NCI-H187 treated with DMSO at 0.1 percent for 48 hours (cell line): ENCODE data around the gene TPSB2.
"Not testable (repeated sequence)": the region's sequence is repeated elsewhere in the genome, so short reads cannot be mapped to it uniquely, and the experiment has no call there.

Experiments used
- DNase-seq: peaks from one replicate; lab custom pipeline; 2025; lab: John Stamatoyannopoulos, UW

TPSB2 gene

DNA sequence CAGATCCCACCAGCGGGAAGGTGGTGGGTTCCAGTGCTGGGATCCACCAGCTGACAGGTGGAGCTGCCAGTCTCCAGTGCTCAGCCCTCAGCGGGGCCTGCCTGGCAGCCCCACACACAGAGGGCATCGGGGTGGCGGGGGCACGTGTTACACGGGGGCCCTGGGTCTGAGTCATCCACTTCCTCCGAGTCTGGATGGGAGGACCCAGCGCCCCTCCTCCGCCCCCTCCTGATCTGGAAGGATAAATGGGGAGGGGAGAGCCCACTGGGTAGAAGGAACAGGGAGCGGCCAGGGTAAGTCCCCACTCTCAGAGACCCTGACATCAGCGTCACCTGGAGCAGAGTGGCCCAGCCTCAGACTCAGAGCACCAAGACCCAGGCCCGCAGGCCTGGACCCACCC, 10.5 kb upstream of the TPSB2 start, which contains the start of gene TPSAB1:
TSS of gene TPSAB1 (plus strand) at position 270 of the 400 bp plus-strand sequence. CDS start 234 bp downstream, outside the sequence.
- not testable (repeated sequence) for DNase-seq

DNA sequence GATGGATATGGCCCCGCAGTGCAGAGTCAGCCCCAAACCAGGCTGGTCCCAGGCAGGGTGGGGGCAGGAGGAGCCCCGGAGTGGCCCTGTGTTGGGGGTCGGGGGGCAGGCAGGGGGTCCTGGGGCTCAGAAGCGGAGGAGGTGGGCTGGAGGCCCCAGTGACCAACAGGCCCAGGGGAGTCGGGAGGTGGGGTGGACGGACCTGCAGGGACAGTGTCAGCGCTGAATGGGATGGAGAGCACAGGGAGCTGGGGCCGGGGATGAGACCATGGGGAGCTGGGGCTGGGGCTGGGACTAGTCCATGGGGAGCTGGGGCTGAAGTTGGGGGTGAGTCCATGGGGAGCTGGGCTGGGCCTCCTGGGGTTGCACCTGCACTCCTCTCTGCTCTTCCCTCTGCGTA, 9.6 kb upstream of the TPSB2 start:
- DNase-seq, result not testable (repeated sequence)

DNA sequence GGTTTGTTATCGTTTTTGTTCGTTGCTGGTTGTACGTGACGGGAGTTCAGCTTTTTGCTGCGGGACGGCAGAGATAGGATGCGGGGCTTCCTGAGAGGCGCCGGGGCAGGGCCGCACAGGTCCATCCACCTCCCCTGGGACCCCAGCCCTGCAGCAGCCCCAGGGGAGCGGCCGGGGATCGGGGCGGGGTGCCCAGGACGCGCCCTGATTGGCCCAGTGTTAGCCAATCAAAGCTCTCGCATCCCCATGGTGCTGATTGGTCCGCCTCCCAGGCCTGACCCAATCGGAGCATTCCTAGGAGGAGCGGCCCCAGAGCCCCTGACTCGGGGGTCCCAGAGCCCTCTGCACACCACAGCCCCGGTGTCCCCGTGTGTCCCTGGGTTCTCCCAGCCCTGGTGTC, 8.9 kb upstream of the TPSB2 start:
- not testable (repeated sequence) for DNase-seq

DNA sequence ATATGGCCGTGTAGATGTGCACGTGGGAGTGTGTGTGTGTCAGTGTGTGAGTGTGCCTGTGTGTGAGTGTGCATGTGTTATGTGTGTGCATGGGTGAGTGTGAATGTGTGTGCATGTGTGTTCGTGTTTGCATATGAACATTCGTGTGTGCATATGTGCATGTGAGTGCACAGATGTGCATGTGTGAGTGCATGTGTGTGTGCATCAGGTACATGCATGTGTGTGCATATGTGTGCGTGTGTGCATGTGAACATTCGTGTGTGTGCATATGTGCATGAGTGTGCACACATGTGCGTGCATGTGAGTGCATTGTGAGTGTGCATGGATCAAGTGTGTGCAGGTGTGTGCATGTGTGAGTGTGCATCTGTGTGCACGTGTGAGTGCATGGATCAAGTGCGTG, 8.0 kb upstream of the TPSB2 start:
- DNase-seq, result no peak

DNA sequence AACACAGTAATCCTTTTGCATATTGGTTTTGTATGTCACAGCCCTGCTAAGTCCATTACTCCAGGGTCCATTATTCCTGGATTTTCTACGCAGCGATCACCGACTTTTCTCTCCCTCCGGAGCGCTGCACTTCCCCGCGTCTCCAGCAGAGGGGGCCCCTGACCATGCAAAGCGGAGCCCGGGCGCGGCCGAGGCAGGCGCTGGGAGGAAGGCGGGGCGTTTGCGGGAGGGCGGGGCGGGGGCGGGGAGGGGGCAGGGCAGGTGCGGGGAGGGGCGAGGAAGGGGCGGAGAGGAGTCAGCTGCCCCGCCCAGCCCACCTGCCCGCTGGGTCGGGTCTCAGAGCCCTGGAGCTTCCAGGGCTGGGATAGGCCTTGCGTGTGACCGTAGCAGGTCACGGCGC, 6.7 kb upstream of the TPSB2 start:
- not testable (repeated sequence) for DNase-seq

DNA sequence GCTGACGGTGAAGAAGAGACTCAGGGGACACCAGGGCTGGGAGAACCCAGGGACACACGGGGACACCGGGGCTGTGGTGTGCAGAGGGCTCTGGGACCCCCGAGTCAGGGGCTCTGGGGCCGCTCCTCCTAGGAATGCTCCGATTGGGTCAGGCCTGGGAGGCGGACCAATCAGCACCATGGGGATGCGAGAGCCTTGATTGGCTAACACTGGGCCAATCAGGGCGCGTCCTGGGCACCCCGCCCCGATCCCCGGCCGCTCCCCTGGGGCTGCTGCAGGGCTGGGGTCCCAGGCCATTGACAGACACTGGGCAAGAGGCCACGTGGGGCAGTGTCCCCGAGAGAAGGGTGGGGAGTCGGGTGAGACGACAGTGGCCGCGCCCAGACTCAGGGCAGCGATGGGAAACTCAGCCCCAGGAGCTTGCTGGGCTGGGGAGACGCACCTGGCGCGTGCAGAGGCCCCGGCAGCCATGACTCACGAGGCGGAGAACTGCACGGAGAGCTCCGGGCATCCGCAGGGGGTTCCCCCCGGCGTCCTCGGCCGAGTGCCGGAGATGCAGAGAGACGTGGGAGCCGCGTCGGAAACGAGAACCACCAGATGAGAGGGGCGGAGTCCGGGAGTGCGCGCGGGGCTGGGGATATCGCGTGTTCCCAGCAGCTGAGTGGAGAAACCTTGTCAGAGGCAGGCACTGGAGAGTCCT, 2.2 kb upstream of the TPSB2 start:
- DNase-seq, result not testable (repeated sequence)

DNA sequence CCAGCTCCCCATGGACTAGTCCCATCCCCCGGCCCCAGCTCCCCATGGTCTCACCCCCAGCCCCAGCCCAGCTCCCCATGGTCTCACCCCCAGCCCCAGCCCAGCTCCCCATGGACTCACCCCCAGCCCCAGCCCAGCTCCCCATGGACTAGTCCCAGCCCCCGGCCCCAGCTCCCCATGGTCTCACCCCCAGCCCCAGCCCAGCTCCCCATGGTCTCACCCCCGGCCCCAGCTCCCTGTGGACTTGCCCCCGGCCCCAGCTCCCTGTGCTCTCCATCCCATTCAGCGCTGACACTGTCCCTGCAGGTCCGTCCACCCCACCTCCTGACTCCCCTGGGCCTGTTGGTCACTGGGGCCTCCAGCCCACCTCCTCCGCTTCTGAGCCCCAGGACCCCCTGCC, 1.3 kb upstream of the TPSB2 start:
- not testable (repeated sequence) for DNase-seq

DNA sequence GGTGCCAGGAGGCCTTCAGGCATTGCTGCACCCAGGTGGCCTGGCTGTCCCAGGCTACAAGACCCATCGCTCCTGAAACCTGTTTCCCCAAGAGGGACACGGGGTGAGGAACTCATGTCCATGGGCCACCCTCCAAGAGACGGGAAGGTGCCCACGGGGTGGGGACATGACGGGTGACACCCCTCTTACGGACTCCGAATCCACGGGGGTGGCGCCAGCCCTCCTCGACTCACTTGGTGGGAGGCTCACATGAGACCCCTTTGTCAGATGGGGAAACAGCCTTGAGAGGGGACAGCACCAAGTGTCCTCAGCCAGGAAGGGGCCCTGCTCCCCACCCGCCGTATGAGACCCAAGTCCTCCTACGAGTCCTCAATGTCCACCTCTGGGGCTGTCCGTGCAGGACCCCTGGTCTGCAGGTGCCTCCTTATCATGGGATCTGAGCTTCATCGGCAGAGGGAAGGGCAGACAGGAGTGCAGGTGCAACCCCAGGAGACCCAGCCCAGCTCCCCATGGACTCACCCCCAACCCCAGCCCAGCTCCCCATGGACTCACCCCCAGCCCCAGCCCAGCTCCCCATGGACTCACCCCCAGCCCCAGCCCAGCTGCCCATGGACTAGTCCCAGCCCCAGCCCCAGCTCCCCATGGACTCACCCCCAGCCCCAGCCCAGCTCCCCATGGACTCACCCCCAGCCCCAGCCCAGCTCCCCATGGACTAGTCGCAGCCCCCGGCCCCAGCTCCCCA, 658 bp upstream of the TPSB2 start:
- DNase-seq, result not testable (repeated sequence)

DNA sequence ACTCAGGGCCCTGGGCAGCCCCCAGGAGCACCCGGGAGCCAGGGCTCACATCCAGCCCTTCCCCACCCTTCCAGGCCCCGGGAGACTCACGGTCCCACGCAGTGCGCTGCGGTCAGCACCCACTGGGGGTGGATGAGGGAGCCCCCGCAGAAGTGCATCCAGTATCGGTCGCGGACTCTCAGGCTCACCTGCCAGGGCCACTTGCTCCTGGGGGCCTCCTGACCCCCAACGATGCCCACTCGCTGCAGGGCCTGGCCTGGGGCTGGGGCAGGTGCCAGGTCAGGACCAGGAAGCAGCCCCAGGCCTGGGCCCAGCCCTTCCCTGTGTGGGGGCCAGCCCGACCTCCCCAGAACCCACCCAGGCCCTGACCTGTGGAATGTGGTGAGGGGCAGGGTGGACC, 508 bp downstream of the TPSB2 start:
- not testable (repeated sequence) for DNase-seq

DNA sequence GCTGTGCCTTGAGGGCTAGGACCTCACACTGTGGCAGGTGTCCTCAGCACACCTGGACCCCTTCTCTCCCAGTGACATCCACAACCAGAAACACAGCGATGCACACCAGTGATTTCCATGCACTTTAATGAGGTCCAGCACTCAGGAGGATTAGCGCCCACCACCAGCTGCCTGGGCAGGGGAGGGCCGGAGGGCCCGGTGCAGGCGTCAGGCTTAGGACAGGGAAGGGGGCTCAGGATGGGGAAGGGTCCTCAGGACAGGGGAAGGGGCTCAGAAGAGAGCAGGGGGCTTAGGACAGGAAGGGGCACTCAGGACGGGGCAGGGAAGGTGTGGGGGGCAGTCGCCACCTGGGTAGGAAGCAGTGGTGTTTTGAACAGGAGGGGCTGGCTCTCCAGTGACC, 1.8 kb downstream of the TPSB2 start:
- not testable (repeated sequence) for DNase-seq

DNA sequence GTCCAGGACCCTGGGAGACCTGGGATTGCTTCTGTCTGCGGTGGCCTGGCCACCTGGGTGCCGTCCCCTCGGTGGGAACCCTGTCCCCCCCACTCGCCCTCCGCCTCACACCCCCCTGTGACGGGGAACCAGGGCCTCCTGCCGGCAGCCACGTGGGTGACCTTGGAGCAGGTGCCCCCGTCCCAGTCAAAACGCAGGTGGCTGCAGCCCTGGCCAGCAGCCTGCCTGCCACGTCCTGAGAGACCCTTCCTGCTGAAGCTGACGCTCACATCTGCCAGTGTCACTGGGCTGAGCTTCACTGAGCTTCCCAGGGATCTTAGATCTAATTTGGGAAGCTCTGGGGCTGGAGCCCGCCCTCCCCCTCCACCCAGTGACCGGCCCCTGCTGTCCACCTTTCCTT, 3.3 kb downstream of the TPSB2 start:
- not testable (repeated sequence) for DNase-seq

DNA sequence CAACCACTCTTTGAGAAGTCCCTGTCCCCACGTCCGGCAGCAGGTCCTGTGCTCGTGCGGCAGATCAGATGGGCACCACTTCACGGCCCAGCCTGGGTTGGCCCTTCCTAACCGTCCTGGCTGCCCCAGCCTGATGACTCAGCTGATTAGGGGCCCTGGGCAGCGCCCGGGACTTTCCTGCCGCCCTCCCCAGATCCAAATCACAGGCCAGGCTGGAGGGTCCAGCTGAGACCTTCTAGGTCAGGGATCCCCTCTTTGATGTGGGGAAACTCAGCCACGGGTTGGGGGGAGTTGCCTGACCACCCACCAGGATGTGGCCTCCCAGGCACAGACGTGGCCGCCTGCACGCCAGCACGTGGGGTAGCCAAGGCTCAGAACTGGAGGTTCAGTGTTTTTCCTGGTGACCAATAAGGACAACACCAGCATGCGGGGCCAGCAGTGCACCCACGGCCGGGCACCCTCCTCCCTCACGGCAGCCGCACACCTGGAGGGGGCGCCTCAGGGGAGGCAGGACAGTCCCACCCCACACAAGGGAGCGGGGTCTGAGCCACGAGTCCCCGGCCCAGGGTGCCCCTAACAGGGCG, 4.2 kb downstream of the TPSB2 start:
- DNase-seq, result not testable (repeated sequence)

DNA sequence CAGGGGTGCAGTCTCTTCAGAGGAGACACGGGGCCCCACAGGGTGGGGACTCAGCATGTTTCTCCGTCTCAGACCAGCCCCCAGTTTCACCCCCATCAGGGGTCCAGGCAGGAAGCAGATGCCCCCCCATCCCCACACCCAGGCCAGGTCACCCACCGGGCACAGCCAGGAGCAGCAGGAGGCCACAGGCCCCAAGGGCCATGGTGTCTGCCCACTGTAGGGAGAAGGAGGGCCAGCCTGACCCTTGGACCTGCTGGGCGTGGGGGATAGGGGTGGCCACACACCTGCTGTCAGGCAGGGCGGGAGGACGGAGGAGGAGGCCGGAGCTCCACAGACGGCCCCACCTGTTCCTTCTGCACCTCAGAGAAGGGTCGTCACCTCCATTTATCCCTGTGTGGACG, 4.9 kb downstream of the TPSB2 start, which contains the start of gene TPSG1:
TSS of gene TPSG1 (minus strand) at position 218 of the 401 bp plus-strand sequence. CDS start at position 202, 16 bp downstream.
- no peak for DNase-seq

DNA sequence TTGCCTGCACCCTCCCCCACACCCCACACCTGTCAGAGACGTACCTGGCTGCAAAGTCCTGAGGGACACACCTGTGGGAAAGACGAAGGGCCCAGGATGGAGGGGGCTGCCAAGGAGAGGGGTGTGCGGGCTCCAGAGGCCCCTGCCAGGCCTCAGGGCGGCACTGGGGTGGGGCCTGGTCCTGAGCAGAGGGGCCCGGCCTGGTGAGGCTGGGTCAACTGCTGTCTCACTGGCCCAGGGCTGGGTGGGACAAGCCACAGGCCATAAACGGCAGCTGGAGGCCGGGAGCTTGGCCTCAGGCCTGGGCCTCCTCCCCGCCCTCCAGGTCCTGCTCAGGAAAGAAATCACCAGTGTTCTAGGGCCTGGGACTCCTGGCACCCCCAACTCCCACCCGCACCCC, 5.4 kb downstream of the TPSB2 start:
- DNase-seq, result no peak

DNA sequence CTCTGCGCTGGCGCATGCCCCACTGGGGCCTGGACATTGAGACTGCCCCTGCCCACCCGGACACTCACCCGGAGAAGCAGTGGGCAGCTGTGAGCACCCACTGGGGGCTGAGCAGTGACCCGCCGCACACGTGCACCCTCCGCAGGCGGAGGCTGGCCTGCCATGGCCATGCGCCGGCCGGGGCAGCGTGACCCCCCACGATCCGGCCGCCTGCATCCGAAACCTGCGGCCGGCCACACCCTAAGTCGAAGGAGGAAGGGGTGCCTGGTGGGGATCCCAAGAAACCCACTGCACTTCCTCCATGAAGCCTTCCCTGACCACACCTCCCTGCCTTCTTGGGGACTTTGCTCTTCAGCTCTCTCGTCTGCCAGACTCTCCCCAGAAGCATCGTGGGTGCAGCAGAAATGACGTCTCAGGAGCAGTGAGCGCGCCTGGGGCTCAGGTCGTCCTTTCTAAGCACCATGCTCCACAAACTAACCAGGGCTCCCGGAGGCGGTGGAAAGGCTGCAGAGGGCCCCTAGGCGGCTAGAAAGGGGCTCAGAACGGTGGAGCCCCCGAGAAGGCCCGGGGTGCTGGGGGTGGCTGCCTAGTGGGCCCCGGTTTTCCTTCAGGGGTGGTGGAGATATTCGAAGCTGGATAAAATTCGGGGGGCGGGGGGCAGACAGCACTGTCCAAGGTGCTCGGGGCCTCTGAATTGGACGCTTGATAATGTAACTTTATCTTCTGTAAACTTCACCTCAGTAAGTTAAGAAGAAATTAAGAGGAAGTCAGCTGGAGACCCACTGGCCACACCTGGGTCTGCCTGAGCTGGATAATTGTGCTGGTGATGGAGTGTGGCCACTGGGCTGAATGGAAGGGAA, 6.4 kb downstream of the TPSB2 start:
- no peak for DNase-seq

DNA sequence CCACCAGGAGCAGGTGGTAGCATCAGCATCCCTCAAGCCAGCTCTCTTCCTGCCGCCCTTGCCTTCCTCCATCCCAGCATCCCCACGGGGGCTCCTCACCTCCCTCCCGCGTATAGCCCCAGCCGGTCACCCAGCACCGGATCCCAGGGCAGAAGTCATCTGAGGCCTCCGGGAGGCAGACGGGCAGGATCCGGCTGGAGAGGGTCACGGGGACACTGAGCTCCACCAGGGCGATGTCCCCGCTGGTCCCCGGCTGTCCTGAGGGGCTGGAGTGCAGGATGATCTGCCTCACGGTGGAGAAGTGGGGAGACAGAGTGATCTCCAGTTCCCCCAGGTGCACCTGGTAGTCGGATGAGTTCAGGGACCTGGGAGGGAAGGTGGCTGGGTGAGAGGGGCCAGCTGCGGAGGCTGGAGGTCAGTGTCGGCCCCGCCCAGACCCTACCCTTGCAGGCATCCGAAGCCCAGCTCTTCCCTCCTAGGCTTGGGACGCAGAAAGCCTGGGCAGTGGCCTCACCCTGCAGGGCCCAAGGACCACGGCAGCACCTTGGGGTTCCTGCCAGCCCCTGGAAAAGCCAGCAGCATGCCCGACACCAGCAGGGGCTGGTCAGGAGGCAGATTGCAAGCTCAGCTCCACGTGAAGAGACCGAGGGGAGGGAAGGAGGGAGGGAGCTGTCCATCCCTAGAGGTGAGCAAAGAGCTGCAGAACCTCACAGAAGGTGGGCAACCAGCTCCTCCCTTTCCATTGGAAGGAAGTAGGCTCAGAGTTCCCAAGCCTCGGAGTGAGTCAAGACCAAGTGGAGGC, 7.2 kb downstream of the TPSB2 start:
- no peak for DNase-seq

DNA sequence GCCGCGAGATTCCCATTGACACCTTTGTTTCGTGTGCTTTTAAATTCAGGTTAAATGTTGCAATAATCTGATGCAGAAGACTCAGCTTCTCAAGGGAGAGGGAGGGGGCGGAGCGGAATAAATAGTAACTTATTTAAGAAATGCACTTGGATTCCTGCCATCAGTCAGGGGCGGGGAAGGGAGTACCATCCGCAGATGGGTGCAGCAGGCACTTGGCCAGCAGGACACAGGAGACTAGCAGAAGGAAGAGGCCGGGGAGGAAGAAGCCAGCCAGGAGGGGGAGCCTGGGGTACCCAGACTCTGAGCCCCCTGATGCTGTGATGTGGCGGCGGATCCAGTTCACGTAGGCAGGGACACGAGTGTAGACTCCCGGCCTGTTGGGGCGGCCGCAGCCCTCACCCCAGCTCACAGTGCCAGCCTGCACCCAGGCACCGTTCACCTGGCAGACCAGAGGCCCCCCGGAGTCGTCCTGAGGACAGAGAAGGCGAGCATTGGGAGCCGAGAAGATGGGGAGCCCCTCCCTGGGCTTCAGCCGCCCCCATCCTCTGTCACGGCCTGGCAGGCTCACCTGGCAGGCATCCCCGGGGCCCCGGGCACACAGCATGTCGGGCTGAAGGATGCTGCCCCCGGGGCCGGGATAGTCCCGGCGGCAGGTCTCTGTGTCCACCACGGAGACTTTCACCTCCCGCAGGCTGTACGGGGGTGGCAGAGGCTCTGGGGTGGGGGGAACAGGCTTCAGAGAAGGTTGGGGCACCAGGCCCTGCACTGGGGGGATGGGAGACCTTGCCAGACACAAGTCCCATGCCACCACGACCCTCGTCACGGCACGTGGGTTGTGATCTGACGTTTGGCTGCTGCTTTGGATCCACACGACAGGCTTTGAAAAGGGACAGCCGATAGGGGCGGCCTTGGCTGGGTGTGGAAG, 8.1 kb downstream of the TPSB2 start:
- DNase-seq, result no peak

DNA sequence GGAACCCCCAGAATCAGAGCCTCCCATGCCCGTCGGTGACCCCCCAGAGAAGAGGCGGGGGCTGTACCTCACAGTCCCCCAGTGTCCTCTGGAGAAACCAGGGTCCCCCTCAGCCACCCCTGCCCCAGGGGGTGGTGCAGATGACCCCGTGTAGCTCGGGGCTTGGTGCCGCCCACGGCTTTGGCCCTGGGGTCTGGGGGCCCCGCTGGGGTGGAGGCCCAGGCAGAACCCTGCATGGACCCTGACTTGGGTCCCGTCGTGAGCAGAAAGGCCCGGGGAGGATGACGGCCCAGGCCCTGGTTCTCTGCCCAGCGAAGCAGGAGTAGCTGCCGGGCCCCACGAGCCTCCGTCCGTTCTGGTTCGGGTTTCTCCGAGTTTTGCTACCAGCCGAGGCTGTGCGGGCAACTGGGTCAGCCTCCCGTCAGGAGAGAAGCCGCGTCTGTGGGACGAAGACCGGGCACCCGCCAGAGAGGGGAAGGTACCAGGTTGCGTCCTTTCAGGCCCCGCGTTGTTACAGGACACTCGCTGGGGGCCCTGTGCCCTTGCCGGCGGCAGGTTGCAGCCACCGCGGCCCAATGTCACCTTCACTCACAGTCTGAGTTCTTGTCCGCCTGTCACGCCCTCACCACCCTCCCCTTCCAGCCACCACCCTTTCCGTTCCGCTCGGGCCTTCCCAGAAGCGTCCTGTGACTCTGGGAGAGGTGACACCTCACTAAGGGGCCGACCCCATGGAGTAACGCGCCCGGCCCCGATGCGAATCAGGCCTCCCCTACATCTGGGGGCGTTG, 8.9 kb downstream of the TPSB2 start:
- no peak for DNase-seq

DNA sequence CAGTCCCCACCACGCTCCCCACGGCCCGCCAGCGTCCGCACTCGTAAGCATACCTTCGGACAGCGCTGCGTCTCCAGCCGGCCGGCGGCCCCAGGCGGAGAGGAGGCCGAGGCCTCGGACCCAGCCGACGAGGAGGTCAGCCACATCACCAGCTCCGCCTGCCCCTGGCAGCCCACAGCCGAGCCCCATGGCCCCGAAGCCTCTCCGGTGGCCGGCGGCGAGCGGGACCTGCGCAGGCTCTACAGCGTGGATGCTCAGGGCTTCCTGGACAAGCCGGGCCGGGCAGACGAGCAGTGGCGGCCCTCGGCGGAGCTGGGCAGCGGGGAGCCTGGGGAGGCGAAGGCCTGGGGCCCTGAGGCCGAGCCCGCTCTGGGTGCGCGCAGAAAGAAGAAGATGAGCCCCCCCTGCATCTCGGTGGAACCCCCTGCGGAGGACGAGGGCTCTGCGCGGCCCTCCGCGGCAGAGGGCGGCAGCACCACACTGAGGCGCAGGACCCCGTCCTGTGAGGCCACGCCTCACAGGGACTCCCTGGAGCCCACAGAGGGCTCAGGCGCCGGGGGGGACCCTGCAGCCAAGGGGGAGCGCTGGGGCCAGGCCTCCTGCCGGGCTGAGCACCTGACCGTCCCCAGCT, 9.8 kb downstream of the TPSB2 start:
- no peak for DNase-seq
